NCI-H1092 treated with DMSO at 0.1 percent for 48 hours (cell line): ENCODE data around the gene TEAD1.

Experiments
- DNase-seq: peaks from one replicate; lab custom pipeline; 2025; lab: John Stamatoyannopoulos, UW

The TEAD1 gene

DNA sequence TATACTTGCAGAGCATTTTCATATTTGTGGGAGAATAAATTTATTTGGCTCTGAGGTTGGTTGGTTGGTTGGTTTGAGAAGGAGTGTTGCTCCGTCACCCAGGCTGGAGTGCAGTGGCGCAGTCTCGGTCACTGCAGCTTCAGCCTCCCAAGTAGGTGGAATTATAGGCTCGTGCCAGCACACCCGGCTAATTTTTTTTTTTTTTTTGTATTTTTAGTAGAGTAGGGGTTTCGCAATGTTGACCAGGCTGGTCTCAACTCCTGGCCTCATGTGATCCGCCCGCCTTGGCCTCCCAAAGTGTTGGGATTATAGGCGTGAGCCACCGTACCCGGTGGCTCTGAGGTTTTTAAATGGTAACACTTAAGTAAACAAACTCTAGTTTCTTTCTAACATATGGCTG is 161.1 kb downstream of the TEAD1 start:
- DNase-seq = no peak

GRCh38 chr11:12838463-12839123 is 164.4 kb downstream of the TEAD1 start:
- no peak for DNase-seq

- DNase-seq = peak; percentile 45
Measured at GRCh38 chr11:12840871-12841660, 166.8 kb downstream of the TEAD1 start.

- DNase-seq = peak; percentile 75
Measured at GRCh38 chr11:12841946-12842630, 167.9 kb downstream of the TEAD1 start.

DNA sequence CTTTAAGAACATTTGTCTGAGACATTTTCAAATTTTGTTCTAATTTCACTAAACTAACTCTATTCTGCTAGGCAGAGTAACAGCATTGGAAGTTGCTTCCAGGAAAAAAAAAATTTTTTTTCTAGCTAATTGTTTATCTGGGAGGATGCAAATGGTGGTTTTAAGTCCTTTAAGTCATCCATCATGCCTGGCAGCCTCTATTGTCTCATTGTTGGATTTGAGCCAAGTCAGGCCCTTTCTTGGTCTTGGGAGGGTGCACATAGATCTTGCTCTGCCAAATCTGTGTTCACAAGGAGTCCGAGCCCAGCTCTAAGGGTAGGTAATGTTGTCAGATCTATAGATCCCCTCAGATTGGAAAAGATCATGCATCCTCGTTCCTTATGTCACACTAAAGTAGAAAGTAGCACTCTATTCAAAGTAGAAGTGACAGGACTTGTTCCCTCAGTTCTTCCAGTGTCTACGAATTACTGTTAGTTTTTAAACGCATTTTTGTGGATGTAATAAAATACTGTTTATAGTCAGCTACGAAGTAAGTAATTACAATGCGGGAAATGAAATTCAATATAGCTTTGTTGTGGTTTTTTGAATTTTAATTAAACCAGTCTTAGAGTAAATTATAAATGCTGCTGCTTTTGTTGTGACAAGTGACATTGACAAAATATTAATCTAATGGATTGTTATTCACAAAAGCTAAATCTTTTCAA is 168.9 kb downstream of the TEAD1 start:
- peak; percentile 91 for DNase-seq

DNA sequence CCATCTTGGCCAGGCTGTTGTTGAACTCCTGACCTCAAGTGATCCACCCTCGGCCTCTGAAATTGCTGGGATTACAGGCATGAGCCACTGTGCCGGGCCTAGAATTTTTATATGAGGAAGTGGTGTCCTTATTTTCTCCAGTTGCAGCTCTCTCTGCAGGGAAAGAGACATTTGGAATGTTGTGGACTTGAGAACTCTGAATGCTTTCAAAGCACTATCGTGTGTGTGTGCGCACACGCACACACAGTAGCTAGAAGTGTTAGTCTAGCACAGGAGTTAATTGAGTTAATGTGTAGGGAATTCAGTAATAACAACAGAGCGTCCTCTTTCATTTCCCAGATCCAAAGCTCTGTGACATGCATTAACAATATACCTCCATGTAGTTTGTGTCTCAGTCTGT is 170.9 kb downstream of the TEAD1 start:
- no peak for DNase-seq

GRCh38 chr11:12845739-12846358 is 171.6 kb downstream of the TEAD1 start:
- DNase-seq = peak; percentile 95

- peak; percentile 30 for DNase-seq
Measured at GRCh38 chr11:12846786-12847615, 172.8 kb downstream of the TEAD1 start.

DNA sequence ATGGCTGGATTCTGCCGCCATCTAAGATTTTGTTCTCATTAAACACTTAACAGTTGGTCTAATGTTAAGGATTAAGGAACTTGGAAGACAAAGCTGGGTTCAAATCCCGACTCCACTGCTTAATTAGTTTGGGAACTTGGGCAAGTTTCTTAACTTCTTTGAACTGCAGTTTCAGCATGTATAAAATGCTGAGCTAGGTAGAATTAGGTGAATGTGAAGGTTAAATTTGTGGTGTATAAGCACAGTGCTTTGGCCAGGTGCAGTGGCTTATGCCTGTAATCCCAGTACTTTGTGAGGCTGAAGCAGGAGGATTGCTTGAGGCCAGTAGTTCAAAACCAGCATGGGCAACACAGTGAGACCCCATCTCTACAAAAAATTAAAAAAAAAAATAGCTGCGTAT is 174.2 kb downstream of the TEAD1 start:
- DNase-seq = no peak

DNA sequence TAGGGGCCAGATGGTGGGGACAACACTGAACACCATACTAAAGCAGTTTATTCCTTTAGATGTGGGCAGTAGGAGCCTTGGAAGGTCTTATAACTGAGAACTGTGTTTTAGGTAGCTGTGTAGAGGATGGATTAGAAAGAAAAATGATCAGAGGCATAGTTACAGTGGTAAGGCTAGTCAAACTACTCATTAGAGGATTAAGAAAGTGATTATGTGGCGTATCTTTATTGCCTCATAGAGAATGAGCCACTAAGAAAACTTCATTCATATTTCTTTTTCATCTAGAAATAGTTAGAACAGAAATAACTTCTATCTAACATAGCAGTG is 179.1 kb downstream of the TEAD1 start:
- DNase-seq = no peak

DNA sequence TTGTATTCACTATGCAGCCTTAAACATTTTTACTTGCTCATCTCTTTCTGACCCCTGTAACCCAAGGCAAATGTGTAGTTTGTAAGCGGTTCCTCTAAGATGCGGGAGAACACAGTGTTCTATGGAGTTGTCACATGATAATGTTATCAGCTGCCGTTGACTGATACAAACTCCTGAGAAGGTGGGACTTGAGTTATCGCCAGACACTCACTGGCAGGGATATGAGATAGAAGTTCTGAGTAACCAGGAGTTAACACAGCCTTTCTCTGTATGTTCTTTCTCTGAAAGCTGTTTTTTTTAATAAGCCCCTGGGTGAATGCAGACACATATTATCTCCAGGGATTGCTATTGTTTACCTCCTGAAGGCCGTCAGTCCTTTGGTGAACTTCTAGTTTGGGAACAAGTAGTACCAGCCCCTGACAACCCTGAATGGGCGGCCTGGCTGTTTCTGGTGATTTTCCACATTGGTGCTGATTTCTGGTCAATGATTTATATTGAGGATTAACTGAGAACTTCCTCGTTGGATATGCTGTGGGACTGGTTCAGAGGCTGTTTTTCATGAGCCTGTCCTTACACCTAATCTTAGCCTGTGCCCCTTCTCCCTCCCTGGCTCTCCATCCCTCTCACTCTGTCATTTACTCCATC is 179.6 kb downstream of the TEAD1 start:
- DNase-seq = no peak

- DNase-seq = no peak
Measured at GRCh38 chr11:12854297-12854661, 180.1 kb downstream of the TEAD1 start.

GRCh38 chr11:12854829-12855228 is 180.6 kb downstream of the TEAD1 start:
- no peak for DNase-seq

GRCh38 chr11:12856338-12856737 is 182.1 kb downstream of the TEAD1 start:
- no peak for DNase-seq

- DNase-seq = no peak
Measured at GRCh38 chr11:12857572-12857971, 183.4 kb downstream of the TEAD1 start.

DNA sequence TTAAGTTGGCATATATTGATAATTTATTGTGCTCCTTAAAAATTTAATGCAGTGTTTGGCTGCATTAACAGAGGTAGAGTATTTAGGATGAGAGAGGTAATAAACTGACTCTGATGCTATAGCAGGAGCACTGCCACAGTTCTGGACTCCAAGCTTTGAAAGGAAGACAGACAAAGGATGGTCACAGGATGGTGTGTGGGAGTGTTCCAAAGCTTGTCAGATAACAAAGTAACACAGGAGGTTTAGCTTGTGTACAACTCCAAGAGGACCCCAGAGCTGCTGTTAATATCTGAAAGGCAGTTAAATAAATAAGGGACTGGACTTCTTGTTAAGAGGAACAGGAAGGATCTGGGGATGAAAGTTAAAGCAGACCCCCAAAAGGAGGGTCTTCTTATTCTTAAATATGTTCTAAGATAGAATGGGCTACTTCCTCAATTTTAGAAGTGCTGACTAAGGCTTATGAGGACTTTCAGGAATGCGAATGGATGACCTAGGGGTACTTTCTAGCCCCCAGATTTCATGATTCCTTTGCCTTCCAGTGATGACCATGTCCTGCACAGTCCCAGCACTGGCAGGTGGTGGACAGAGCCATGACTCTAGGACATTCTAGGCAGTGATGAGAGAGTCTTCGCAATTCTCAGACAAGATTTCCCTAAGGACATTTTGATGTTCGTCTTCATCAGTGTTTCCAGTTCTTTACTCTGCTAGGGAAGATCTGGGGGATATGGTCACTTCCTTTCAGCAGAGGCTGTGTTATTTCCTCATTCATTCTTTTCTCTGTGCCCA is 185.8 kb downstream of the TEAD1 start:
- no peak for DNase-seq

DNA sequence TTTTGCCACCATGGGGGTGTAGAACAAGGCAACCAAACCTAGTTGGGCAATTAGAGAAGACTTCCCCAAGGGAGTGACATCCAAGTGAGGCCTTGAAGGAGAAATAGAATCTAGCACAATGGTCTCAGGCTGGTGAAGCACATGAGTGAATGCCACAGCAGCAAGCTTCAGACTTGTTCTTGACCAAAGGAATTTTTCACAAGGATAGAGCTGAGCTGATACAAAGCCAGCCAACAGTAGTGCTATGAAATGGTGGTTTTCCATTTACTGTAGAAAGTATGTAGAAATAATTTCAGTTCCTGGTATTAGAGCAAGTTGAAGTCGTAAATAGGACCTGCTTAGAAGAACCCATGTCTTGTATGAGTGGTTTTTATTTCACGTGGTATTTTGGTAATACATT is 186.6 kb downstream of the TEAD1 start:
- no peak for DNase-seq

DNA sequence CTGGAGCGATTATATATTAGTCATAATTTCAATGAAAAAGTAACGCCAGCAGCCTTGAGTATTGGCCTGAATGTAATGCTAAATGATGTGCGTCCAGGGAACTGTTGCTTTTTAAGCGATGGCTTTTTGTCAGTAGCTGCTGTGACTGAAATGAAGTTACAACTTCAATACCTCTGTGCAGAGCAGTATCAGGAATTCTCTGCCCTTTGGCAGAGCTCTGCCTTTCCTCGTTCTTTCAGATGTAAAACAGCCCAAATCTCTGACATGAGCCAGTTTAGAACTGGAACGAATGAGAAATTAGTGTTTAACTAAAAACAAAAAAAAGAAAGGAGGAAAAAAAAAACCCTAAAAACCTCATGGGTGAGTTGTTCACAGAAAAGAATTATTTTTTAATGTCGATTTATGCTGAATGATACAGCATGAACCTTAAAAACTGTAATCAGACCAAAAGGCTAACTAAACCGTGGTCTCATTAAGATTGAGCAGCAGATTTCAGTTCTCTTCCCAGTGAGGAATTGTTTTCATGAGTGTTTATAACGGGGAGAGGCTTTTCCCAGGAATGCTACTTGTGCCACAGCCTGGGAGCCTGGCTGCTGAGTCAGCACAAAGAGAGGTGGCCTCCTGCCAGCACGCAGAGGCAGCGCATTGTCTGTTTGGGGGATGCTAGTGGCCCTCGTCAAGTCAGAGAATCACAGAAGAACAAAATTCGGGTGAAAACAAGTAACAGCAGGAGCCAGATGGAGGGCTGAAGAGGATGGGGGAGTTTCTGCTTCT is 188.7 kb downstream of the TEAD1 start:
- peak; percentile 70 for DNase-seq

- no peak for DNase-seq
Measured at GRCh38 chr11:12863605-12864121, 189.4 kb downstream of the TEAD1 start.
